AG04450 (cell line): Measurements from ENCODE around the gene FREM2. TPM values are rescaled to one million over a fixed set of nuclear protein-coding genes. Genes with fewer than 3 reads are reported as not detected.

Experiments
- CTCF ChIA-PET: fragments of 300-600, 350-600 bp; formaldehyde crosslinking; extraction: SDS; loops from one replicate; lab custom pipeline; 2022; ENCODE audit warnings: antibody characterized with exemption, inconsistent platforms; lab: Charles Lee
- POLR2A ChIA-PET: fragments of 350-600 bp; formaldehyde crosslinking; extraction: SDS; loops from one replicate; lab custom pipeline; 2021; ENCODE audit warnings: antibody characterized with exemption, inconsistent platforms; lab: Yijun Ruan, JAX
- DNase-seq: peaks from one replicate; pipeline ENCODE4 v3.0.0-alpha.2; 2011; ENCODE audit warnings: low read depth, low spot score
- H3K27ac ChIP-seq: one replicate; pipeline ENCODE4 v1.5.1; 2012; ENCODE audit warnings: low read depth, low read length, control low read depth
- H3K27me3 ChIP-seq: one replicate; pipeline ENCODE4 v1.6.0; 2012; ENCODE audit warnings: low read length; ENCODE audit not compliant: control insufficient read depth, insufficient read depth
- H3K4me3 ChIP-seq: 2 replicates; pipeline ENCODE4 v1.5.1; 2011; ENCODE audit warnings: mild to moderate bottlenecking, low read depth, low read length, control low read depth
- H3K9me3 ChIP-seq: 2 replicates; pipeline ENCODE4 v1.5.1; 2012; ENCODE audit warnings: low read length; ENCODE audit not compliant: control insufficient read depth, insufficient read depth
- polyA plus RNA-seq: library from polyadenylated mRNA; depleted of rRNA; stranded (reverse); fragments of >200 nt; gene quantifications from 2 replicates; pipeline ENCODE4 v1.2.3, GENCODE V29; 2011
- TF ChIP-seq, protein P1 (sequence below): IDR thresholded peaks from 2 replicates; pipeline ENCODE4 v1.5.1; 2011; ENCODE audit warnings: low read depth, low read length, control low read depth, inconsistent platforms

Gene FREM2
- polyA plus RNA-seq, 1 experiment = not detected

- H3K27me3 ChIP-seq = no peaks in the 10 kb centered on the region
- TF ChIP-seq, protein P1, sequence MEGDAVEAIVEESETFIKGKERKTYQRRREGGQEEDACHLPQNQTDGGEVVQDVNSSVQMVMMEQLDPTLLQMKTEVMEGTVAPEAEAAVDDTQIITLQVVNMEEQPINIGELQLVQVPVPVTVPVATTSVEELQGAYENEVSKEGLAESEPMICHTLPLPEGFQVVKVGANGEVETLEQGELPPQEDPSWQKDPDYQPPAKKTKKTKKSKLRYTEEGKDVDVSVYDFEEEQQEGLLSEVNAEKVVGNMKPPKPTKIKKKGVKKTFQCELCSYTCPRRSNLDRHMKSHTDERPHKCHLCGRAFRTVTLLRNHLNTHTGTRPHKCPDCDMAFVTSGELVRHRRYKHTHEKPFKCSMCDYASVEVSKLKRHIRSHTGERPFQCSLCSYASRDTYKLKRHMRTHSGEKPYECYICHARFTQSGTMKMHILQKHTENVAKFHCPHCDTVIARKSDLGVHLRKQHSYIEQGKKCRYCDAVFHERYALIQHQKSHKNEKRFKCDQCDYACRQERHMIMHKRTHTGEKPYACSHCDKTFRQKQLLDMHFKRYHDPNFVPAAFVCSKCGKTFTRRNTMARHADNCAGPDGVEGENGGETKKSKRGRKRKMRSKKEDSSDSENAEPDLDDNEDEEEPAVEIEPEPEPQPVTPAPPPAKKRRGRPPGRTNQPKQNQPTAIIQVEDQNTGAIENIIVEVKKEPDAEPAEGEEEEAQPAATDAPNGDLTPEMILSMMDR = no peak
- H3K9me3 ChIP-seq = no peaks in the 10 kb centered on the region
- H3K27ac ChIP-seq = no peak overlapping the region
- ChIA-PET CTCF (no interaction called here), POLR2A (no interaction called here)
- DNase-seq = no peak
- H3K4me3 ChIP-seq = no peak overlapping the region
These were observed 132.2 kb downstream of the FREM2 start for GRCh38 chr13:38819053-38819452.

GRCh38 chr13:38819596-38819995 lies 132.7 kb downstream of the FREM2 start:
- Histone ChIP-seq H3K4me3 (no peak overlapping the region), H3K27me3 (no peaks in the 10 kb centered on the region), H3K27ac (no peak overlapping the region), H3K9me3 (no peaks in the 10 kb centered on the region)
- ChIA-PET POLR2A (no interaction called here), CTCF (interaction anchor here (0.6 kb wide), 2 partner anchors 237 to 601 kb away, joined by 3 to 4 read pairs; no protein-coding TSS in a partner anchor)
- TF ChIP-seq, protein P1 = no peak
- no peak for DNase-seq

DNA sequence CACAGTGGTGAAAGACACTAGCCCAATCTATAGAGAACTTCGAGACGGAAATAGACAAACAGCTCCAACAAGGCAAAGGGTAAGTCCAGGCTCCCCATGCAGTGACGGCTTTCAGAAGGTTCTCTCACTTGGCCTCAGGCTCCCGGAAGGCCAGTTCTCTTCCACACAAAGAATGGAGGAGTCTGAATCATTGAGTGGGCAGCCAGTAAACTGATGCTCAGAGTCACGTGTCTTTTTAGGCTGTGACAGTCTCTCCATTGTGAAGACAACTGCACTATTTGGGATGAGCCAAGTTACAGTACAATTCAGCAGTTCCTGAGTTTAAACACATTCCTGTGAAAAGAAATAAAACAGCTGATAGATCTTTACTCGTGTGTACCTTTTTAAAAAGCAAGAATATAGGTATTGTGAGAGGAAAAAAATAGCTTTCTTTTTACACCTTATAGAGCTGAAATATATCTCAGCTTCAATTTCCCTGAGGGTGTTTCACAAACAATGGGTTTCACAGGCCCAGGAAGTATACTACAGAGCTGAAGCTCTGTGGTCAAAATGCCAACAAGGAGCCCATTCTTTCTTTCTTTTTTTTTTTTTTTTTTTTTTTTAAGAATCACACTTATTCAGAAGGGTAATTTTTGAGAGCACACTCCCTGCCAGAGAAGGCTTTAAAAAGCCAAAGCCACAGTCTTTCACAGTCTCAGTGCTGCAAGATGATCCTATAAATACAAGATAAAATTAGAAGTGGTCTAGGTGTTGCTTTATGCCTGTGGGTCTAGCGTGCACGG lies 135.1 kb downstream of the FREM2 start:
- no peaks in the 10 kb centered on the region for H3K9me3 ChIP-seq
- TF ChIP-seq, protein P1 = no peak
- DNase-seq = no peak
- ChIA-PET POLR2A (no interaction called here), CTCF (interaction anchor here (0.7 kb wide), 1 partner anchor 231 kb away, joined by 7 read pairs; no protein-coding TSS in a partner anchor)
- H3K27me3 ChIP-seq = no peaks in the 10 kb centered on the region
- H3K4me3 ChIP-seq = no peak overlapping the region
- no peak overlapping the region for H3K27ac ChIP-seq

DNA sequence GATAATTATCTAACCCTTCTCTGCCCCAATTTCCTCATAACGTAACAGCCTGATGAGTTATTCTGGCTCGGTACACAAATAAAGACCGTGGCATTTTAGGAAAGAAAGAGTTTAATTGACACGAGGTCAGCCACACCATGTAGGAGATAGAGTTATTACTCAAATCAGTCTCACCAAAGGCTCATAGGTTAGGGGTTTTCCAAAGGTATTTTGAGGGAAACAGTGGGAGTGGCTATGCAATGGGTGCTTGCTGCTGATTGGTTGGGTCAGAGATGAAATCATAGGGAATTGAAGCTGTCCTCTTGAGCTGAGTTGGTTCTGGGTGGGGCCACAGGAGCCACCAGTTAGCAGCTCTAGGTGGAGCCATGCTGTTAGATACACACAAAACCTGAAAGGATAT lies 137.5 kb downstream of the FREM2 start:
- Histone ChIP-seq H3K9me3 (no peaks in the 10 kb centered on the region), H3K4me3 (no peak overlapping the region), H3K27me3 (no peaks in the 10 kb centered on the region), H3K27ac (no peak overlapping the region)
- DNase-seq = no peak
- ChIA-PET POLR2A (no interaction called here), CTCF (no interaction called here)
- TF ChIP-seq, protein P1 = no peak

DNA sequence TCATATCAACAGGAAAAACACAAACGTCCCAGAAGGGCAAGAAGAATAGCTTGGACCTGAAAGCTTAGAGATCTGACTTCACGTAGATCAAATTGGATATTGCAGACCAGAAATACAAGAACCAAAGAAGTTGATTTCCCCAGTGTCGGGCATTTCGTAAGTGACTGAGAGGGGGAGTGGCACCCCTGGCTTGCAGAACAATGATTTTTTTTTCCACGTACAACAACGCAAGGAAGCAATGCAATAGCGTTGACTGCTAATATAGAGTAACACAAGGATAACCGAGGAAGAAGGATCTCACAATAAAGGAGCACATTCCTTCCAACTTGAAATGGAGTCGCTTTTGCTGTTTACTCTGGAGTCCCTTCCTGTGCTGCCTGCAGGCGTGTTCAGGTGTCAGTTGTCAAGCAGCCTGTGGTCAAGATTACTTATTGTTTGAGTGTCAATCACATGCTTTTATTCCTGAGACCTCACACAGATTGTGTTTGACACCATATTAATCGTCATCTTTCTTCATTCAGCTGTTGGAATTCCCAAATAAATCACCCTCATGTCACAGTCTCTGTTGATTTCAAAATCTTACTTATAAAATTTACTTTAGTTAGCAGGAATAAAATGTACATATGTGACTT lies 139.4 kb downstream of the FREM2 start:
- ChIA-PET POLR2A (no interaction called here), CTCF (no interaction called here)
- TF ChIP-seq, protein P1 = no peak
- Histone ChIP-seq H3K9me3 (no peaks in the 10 kb centered on the region), H3K27me3 (no peaks in the 10 kb centered on the region), H3K27ac (no peak overlapping the region), H3K4me3 (no peak overlapping the region)
- no peak for DNase-seq
